ENCODE results near the gene RBP3. TPM values are rescaled to one million over a fixed set of nuclear protein-coding genes. Genes with fewer than 3 reads are reported as not detected.

Gene RBP3
- total RNA-seq, 1 donor from 2014 or later, result not detected

GRCh38 chr10:47346581-47347302 lies 1.4 kb upstream of the RBP3 start:
- Mint-ChIP-seq H3K4me1 (ENCODE audit: low read depth, unreplicated experiment) (peaks cover 11% of the 10 kb centered on the region), H3K9me3 (ENCODE audit: unreplicated experiment) (peaks cover 7% of the 10 kb centered on the region), H3K27me3 (ENCODE audit: unreplicated experiment) (peaks cover 10% of the 10 kb centered on the region), H3K27ac (ENCODE audit: unreplicated experiment) (no peak overlapping the region), H3K4me3 (ENCODE audit: unreplicated experiment) (no peak overlapping the region), H3K36me3 (ENCODE audit: unreplicated experiment) (no peaks in the 10 kb centered on the region)
- no peak for DNase-seq
- no peak for TF ChIP-seq CTCF (IDR thresholded peaks at IDR 0.05; ENCODE audit: partially characterized antibody, unreplicated experiment)

GRCh38 chr10:47347303-47347675 lies 874 bp upstream of the RBP3 start:
- no peak overlapping the region for H3K27ac Mint-ChIP-seq (ENCODE audit: unreplicated experiment)
- peaks cover 10% of the 10 kb centered on the region for H3K27me3 Mint-ChIP-seq (ENCODE audit: unreplicated experiment)
- peaks cover 11% of the 10 kb centered on the region for H3K4me1 Mint-ChIP-seq (ENCODE audit: low read depth, unreplicated experiment)
- no peak for DNase-seq
- peaks cover 7% of the 10 kb centered on the region for H3K9me3 Mint-ChIP-seq (ENCODE audit: unreplicated experiment)
- H3K36me3 Mint-ChIP-seq (ENCODE audit: unreplicated experiment), result no peaks in the 10 kb centered on the region
- no peak overlapping the region for H3K4me3 Mint-ChIP-seq (ENCODE audit: unreplicated experiment)
- TF ChIP-seq CTCF (IDR thresholded peaks at IDR 0.05; ENCODE audit: partially characterized antibody, unreplicated experiment), result no peak

- no peak for DNase-seq
- no peak for TF ChIP-seq CTCF (IDR thresholded peaks at IDR 0.05; ENCODE audit: partially characterized antibody, unreplicated experiment)
- Mint-ChIP-seq H3K4me1 (ENCODE audit: low read depth, unreplicated experiment) (peaks cover 11% of the 10 kb centered on the region), H3K27ac (ENCODE audit: unreplicated experiment) (no peak overlapping the region), H3K9me3 (ENCODE audit: unreplicated experiment) (peaks cover 9% of the 10 kb centered on the region), H3K27me3 (ENCODE audit: unreplicated experiment) (peaks cover 10% of the 10 kb centered on the region), H3K36me3 (ENCODE audit: unreplicated experiment) (no peaks in the 10 kb centered on the region), H3K4me3 (ENCODE audit: unreplicated experiment) (no peak overlapping the region)
Measured at GRCh38 chr10:47348661-47349470, 703 bp downstream of the RBP3 start.

- DNase-seq, result no peak
- TF ChIP-seq CTCF (IDR thresholded peaks at IDR 0.05; ENCODE audit: partially characterized antibody, unreplicated experiment), result no peak
- Mint-ChIP-seq H3K9me3 (ENCODE audit: unreplicated experiment) (peaks cover 9% of the 10 kb centered on the region), H3K27me3 (ENCODE audit: unreplicated experiment) (peaks cover 10% of the 10 kb centered on the region), H3K4me1 (ENCODE audit: low read depth, unreplicated experiment) (peaks cover 11% of the 10 kb centered on the region), H3K27ac (ENCODE audit: unreplicated experiment) (no peak overlapping the region), H3K4me3 (ENCODE audit: unreplicated experiment) (no peak overlapping the region), H3K36me3 (ENCODE audit: unreplicated experiment) (no peaks in the 10 kb centered on the region)
Measured at GRCh38 chr10:47349516-47349915, 1.4 kb downstream of the RBP3 start.

GRCh38 chr10:47349941-47350371 lies 1.8 kb downstream of the RBP3 start:
- Mint-ChIP-seq H3K9me3 (ENCODE audit: unreplicated experiment) (peaks cover 9% of the 10 kb centered on the region), H3K36me3 (ENCODE audit: unreplicated experiment) (no peaks in the 10 kb centered on the region), H3K4me1 (ENCODE audit: low read depth, unreplicated experiment) (peaks cover 11% of the 10 kb centered on the region), H3K27me3 (ENCODE audit: unreplicated experiment) (peaks cover 10% of the 10 kb centered on the region), H3K27ac (ENCODE audit: unreplicated experiment) (no peak overlapping the region), H3K4me3 (ENCODE audit: unreplicated experiment) (no peak overlapping the region)
- no peak for TF ChIP-seq CTCF (IDR thresholded peaks at IDR 0.05; ENCODE audit: partially characterized antibody, unreplicated experiment)
- no peak for DNase-seq

Data from glutamatergic neuron (in vitro differentiated cells).